ENCODE measurements around the gene ABHD11.
"Not testable (repeated sequence)": the region's sequence is repeated elsewhere in the genome, so short reads cannot be mapped to it uniquely, and the experiment has no call there.

The ABHD11 gene, protein sequence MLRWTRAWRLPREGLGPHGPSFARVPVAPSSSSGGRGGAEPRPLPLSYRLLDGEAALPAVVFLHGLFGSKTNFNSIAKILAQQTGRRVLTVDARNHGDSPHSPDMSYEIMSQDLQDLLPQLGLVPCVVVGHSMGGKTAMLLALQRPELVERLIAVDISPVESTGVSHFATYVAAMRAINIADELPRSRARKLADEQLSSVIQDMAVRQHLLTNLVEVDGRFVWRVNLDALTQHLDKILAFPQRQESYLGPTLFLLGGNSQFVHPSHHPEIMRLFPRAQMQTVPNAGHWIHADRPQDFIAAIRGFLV

DNA sequence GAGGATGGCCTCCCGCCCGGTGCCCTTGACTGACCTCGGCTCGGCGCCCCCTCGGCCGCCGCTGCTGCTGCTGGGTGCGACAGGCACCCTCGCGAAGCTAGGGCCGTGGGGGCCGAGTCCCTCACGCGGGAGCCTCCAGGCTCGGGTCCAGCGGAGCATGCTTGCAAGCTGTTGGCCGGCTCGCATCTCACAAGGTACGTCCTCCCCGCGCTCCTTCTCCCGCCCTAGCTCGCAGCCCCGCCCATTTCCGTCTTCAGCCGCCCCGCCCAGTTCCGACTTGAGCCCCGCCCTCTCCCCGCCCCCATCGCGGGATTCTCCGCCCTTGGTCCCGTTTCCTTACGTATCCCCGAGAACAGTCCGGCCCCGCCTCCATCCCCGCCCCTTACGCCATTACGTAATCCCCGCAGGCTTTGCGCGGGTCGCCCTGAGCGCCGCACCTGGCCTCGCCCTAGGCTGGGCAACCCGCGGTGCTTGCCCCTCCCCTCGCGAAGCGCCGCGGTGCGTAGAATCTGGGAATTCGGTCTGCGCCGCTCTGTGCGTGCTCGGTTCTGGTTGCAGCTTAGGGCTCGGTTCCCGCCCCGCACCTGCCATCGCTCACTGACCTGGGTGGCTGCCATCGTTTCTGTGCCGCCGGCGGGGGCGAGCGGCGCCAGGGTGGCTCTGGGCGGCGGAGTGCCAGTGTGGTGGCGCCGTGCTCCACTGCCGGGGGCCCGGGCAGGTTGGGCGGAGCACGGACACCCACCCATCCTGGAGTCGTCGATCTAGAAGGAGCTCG, at the start of gene ABHD11:
Gene ABHD11 (minus strand): TSS at position 191 of the 775 bp plus-strand sequence. CDS start 32 bp downstream, at position 159.
- FAIRE-seq = peak; percentile 96

DNA sequence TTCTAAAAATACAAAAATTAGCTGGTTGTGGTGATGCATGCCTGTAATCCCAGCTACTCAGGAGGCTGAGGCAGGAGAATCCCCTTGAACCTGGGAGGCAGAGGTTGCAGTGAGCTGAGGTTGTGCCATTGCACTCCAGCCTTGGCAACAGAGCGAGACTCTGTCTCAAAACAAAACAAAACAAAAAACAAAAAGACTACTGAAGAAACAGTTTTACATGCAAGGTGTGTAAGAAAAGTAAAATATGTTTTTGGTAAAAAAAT, 49.1 kb upstream of the ABHD11 start:
- FAIRE-seq; DNase-seq (ENCODE audit: insufficient read length, low spot score): not testable (repeated sequence)

More for the DNA sequence above, at the start of gene ABHD11:
- DNase-seq (ENCODE audit: insufficient read length, low spot score) = peak; percentile 98

DNA sequence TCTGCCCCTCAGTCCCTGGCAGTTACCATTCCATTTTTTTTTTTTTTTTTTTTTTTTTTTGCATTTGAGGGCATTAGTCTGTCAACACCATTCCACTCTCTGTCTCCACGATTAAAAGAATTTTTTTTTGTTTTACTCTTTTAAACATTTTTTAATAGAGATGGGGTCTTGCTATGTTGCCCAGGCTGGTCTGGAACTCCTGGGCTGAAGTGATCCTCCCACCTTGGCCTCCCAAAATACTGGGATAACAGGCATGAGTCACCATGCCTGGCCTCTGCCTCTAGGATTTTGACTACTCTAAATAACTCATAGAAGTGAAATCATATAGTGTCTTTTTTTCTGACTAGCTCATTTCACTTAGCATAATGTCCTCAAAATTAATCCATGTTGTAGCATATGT, 48.0 kb upstream of the ABHD11 start:
- no peak for DNase-seq (ENCODE audit: insufficient read length, low spot score)
- FAIRE-seq = no peak

DNA sequence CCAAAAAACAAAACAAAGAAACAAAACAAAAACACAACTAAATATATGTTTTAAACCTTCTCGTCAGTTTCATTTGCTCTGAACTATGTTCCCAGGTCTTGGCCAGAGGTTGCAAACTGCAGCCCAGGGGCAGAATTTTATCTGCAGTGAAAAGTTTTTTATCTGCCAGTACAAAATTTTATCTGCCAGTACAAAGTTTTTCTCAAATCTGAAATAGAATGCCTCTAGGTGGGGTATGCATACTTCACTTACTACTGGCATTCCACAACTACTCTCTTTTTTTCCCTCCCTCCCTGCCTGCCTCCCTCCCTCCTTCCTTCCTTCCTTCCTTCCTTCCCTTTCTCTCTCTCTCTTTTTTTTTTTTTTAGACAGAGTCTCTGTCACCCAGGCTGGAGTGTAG, 40.9 kb upstream of the ABHD11 start:
- DNase-seq (ENCODE audit: insufficient read length, low spot score) (no peak), FAIRE-seq (no peak)

DNA sequence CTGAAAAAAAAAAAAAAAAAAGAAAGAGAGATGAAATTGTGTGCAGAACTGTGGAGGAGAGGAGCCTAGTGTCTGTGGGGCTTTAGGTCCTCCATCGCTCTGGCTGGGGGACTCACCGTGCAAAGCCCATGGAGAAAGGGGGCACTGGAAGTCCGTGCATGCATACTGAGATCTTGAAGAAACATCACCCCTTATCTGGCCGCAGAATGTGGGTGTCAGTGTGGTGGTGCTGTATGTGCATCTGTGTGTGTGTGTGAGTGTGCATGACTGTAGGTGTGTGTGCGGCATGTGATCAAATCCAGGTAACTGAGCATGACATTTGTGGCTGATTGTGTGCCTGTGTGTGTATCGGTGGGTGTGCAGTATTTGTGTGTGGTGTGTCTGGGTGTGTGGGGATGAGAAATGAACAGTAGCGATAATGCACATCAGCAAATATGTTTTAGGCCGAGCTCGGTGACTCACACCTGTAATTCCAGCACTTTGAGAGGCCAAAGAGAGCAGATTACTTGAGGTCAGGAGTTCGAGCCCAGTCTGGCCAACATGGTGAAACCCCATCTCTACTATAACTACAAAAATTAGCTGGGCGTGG, 40.3 kb upstream of the ABHD11 start:
- DNase-seq (ENCODE audit: insufficient read length, low spot score) (no peak), FAIRE-seq (no peak)

DNA sequence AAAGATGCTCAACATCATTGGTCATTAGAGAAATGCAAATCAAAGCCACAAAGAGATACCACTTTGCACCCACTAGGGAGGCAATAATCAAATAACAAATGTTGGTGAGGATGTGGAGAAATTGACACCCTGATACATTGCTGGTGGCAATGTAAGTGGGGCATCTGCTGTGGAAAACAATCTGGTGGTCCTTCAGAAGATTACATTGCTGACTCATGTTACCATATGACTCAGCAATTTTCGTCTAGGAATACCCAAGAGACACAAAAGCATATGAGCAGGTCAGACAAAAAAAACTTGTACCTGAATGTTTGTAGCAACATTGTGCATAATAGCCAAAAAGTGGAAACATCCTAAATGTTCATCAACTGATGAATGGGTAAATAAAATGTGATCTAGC, 36.3 kb upstream of the ABHD11 start:
- DNase-seq (ENCODE audit: insufficient read length, low spot score) (no peak), FAIRE-seq (no peak)

DNA sequence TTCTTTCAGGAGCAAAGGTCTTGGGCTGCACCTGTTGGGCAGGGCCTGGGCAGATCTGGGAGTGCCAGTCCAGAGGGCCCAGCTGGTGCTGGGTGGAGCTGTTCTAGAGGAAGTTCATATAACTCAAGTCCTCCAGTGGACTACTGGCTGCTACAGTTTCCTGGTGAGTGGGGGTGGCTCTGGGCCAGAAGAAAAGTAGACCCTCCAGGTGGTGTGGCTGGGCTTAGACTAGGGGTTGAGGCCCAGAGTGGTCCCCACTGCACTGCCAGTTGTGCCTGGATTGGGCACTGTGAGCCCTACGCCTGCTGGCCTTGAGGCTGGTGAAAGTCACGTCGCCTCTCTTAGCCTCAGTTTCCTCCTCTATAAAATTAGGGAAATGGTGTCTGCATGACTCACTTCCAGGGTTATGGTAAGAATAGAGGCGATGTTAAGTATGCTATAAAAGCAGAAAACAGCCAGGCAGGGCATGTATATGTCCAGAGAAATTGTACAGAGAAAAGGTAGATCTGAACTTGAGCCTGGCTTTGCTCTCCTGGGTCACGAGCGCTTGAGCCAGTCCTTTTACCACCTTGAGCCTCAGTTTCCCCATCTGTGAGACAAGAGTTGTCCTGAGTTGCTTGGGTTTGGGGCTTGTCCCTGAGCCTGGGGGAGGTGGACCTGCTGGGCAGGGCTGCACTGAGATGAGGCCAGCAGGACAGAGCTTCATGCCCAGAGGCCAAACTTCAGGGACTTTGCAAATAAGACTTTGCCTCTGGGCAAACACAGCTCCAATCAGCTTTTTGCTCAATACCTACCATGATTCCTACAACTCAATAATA, 35.3 kb upstream of the ABHD11 start:
- DNase-seq (ENCODE audit: insufficient read length, low spot score) (no peak), FAIRE-seq (no peak)

DNA sequence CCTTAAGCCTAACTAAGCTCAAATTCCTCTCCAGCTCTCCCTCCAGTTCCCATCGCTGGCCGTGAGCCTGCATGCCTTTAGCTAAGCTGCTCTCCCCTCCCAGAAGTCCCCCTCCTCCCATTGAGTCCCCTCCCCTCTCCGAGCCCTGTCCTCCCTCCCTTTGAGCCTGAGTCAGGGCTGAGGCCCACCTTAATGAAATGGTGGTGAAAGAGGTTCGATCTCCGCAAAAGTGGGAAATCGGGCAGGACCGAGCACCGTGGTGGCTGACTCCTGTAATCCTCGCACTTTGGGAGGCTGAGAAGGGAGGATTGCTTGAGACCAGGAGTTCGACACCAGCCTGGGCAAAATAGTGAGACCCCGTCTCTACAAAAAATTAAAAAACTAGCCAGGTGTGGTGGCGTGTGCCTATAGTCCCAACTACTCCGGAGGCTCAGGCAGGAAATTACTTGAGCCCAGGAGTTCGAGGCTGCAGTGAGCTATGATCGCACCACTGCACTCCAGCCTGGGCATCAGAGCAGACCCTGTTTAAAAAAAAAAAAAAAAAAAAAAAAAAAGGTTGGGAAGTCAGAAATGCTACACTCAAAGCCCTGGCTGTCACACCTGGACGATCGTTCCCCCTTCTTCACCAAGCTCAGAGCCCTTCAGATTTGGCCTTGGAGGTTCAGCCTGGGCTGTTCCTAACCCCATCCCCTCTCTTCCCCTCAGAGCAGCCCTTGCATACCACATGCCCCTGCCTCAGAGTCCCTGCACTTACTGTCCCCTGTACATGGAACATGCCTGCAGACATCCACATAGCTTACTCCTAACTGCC, 32.5 kb upstream of the ABHD11 start:
- no peak for FAIRE-seq
- DNase-seq (ENCODE audit: insufficient read length, low spot score) = no peak

DNA sequence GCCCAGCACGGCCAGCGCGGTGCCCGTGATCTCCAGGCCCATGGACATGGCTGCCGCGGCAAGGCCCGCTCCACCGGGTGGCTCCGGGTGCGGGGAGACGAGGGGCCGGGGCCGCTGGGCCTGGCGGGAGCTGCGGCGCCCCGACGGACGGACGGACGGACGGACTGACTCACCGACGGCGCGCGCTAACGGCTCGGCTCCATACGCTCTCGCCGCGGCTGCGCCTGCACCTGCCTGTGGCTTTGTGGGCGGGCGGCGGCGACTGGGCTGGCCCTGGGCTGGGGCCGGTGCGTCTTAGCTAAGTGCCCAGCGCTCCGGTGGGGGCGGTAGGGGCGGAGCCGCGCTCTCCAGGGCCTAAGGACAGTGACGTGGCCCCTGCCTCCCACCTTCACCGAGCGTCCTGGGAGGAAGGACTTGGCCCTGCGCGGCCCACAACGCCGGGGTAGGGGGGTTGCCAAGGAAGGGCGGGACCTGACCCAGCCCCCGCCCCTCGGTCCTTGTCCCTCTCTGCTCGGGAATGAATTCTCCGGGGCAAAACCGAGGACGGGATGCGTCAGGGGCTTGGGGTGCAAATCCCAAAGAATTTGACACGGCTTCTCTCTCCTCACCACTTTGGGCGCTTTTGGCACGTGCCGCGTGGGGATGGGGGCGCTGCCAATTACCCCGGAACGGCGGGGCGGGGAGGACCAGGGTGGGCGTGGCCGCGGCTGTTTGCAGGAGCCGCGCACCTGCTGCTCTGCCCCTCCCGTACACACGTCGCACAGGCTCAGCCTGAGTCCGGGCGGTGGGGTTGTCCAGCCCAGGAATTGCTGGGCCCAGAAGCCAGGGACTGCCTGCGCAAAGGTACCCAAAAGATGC, 31.6 kb upstream of the ABHD11 start, which contains the start of gene CLDN3:
Gene CLDN3 (minus strand): TSS at position 269 of the 858 bp plus-strand sequence. CDS start 221 bp downstream, at position 48.
- DNase-seq (ENCODE audit: insufficient read length, low spot score) (no peak), FAIRE-seq (no peak)

DNA sequence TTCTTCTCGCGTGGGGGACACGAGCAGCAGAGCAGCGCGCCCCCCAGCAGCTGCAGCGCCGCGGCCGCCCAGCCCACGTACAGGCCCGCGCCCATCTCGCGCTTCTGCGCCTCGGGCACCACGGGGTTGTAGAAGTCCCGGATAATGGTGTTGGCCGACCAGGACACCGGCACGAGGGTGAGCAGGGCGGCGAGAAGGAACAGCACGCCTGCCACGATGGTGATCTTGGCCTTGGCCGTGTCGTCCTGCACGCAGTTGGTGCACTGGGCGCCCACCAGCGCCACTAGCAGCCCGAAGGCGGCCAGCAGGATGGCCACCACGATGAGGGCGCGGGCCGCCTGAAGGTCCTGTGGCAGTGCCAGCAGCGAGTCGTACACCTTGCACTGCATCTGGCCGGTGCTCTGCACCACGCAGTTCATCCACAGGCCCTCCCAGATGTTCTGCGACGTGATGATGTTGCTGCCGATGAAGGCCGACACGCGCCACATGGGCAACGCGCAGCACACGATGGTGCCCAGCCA, 30.9 kb upstream of the ABHD11 start:
- DNase-seq (ENCODE audit: insufficient read length, low spot score) = no peak
- FAIRE-seq = no peak

DNA sequence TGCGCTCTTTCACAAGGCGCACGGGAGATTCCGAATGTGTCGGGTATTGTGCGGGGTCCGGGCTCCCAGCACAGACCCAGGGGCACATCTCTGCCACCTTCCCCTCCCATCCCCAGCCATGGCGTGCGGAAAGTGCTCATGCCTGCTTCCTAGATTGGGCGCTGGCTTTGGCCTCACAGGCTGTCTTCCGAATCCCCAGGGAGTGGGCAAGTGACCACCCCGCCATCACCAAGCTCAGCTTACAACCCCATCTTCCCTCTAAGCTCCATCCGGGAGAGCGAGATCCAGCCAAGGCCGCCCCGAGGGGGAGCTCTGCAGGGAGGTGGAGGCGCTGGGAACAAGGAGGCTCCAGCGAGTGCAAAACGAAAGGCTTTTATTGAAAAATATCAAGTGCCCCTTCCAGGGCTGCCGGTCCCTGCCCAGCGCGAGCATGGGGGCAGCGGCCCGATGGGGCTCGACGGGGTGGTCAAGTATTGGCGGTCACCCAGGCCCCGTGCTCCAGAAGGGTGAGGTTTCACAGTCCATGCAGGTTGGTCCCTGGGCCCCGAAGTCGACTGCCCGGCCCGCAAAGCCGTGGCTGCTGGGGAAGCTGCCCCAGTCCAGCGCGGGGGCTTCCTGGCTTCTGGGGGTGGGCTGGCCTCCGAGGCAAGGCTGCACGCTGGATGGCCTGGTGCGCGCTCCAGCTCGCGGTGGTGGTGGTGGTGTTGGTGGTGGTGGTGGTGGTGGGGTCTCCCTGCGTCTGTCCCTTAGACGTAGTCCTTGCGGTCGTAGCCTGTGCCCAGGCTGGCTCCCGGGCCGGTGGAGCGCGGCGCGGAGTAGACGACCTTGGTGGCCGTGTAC, 30.3 kb upstream of the ABHD11 start:
- FAIRE-seq (no peak), DNase-seq (ENCODE audit: insufficient read length, low spot score) (no peak)

DNA sequence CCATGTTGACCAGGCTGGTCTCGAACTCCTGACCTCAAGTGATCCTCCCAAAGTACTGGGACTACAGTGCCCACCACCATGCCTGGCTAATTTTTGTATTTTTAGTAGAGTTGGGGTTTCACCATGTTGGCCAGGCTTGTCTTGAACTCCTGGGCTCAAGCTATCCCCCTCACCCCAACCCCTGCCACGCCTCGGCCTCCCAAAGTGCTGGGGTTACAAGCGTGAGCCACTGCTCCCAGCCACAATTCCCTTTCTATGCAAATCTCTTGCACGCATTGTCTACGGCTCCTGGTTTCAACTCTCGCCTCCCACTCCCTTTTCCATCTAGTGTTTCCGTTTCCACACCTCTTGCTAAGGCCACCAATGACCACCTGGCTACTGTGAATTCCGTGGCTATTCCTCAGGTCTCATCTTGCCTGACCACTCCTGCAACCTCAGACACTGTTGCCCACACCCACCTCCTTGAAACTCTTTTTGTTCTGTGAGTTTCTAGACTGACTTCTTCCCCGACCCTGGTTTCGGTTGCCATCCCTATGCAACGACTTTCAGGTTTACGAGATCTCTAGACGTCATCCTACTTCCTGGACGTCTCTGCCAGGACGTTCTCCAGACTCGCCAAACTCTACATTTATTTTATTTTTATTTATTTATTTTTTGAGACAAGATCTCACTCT, 28.1 kb upstream of the ABHD11 start:
- DNase-seq (ENCODE audit: insufficient read length, low spot score) (no peak), FAIRE-seq (no peak)

DNA sequence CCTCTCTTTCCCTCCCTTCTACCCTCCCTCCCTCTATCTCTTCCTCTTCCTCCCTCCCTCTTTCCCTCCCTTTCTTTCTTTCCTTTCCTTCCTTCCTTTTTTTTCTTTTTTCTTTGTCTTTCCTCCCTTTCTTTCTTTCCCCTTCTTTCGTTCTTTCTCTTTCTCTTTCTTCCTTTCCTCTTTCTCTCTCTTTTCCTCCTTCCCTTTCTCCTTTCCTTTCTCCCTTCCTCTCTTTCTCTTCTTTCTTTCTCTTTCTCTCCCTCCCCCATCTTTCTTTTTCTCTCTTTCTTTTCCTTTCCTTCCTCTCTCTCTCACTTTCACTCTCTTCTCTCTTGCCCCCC, 24.0 kb upstream of the ABHD11 start:
- FAIRE-seq (no peak), DNase-seq (ENCODE audit: insufficient read length, low spot score) (no peak)

DNA sequence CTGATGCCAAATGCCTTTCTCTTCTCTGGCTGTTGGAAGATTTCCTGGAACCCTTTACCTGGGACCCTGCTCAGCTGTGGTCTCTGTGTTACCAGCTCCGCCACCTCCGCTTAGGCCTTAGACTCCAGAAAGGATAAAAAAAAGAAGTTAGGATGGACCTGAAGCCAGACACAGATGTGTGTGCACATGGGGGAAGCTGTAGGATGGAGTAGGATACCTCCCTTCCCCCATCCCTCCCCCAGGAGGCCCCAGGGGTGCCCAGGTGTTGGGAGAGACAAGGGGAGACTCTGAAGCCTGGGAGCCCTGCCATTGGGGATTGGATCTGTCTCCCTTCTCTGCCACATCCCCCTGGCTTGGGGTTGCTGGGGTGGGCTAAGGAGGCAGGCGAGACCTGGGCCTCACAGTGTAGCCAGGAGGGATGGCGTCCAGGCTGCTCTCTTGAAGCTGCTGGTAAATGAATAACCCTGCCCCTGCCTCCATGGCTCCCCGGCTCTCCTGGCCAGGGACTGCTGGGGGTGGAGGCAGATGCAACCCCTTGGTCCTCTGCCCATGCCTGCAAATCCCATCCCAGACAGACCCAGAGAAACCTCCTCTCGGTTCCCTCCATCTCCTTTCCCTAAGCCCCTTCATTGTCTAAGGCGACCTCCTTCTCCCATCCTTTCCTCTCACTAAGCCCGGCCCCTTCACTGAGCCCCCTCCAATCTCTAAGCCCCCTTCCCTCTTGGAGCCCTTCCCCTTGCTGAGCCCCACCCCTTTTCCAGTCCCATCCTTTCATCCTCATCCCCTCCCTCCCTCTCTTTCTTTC, 23.5 kb upstream of the ABHD11 start:
- DNase-seq (ENCODE audit: insufficient read length, low spot score) (no peak), FAIRE-seq (no peak)

DNA sequence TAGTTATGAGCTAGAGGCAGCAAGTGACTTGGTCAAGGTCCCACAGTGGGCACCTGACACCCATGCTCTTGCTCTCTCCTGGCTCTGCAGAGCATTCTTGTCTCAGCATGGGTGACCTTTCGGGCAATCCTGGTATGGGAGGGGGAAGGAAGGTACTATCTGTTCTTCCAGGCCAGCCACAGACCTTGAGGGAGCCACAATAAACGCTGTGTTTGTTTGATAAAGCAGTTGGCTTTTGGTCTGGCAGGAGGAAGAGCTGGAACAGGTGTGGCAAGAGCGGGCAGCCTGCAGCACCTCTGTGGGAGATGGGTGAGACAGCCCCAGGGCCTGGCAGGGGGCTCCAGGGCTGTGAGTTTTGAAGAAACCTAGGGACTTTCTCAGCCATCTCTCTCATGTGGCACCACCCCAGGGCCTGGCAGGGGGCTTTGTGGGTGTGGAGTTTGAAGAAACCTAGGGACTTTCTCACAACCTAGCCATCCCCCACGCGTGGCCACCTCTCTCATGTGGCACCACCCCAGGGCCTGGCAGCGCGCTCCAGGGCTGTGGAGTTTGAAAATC, 20.1 kb upstream of the ABHD11 start:
- FAIRE-seq = no peak
- no peak for DNase-seq (ENCODE audit: insufficient read length, low spot score)

DNA sequence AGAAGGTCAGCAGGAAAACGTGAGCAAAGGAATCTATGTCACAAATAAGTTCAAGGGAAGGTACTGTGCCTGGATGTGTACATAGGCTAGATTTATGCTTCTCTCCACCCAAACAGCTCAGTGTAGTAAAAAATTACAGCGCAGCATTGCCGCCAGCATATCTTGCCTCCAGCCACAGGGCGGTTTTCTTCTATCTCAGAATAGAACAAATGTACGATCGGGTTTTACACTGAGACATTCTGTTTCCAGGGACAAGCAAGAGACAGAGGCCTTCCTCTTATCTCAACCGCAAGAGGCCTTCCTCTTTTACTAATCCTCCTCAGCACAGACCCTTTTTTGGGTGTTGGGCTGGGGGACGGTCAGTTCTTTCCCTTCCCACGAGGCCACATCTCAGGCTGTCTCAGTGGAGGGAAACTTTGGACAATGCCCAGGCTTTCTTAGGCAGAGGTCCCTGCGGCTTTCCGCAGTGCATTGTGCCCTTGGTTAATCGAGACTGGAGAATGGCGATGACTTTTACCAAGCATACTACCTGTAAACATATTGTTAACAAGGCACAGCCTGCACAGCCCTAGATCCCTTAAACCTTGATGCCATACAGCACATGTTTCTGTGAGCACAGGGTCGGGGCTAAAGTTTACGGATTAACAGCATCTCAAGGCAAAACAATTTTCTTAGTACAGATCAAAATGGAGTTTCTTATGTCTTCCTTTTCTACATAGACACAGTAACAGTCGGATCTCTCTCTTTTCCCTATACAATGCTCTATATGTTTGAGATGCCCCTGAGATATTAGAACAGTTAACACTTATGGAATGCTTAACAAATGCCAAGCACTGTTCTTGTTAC, 11.6 kb upstream of the ABHD11 start:
- no peak for DNase-seq (ENCODE audit: insufficient read length, low spot score)
- no peak for FAIRE-seq

Measured in GM19239 (cell line).